ENCODE data around the gene FRMD7.
"Not testable (repeated sequence)": the region's sequence is repeated elsewhere in the genome, so short reads cannot be mapped to it uniquely, and the experiment has no call there.

The FRMD7 gene

GRCh38 chrX:132098704-132099103 is 29.1 kb downstream of the FRMD7 start:
- not testable (repeated sequence) for H3K4me1 ChIP-seq (ENCODE audit: control insufficient read depth in 5 of 5, insufficient read depth in 5 of 5, low read length in 5 of 5); H3K36me3 ChIP-seq (ENCODE audit: control insufficient read depth in 5 of 5, insufficient read depth in 5 of 5, low read length in 5 of 5); H3K9ac ChIP-seq (ENCODE audit: low read length in 5 of 5); H3K4me3 ChIP-seq (ENCODE audit: low read depth in 1 of 5, low read length in 5 of 5); H3K27ac ChIP-seq (ENCODE audit: low read depth, low read length); H3K9me3 ChIP-seq (ENCODE audit: control insufficient read depth in 5 of 5, low read length in 5 of 5)
- peaks cover 0 to 28% (median 7%) of the 10 kb centered on the region in 5 donors for H3K27me3 ChIP-seq (ENCODE audit: control insufficient read depth in 5 of 5, insufficient read depth in 4 of 5, low read length in 5 of 5)

DNA sequence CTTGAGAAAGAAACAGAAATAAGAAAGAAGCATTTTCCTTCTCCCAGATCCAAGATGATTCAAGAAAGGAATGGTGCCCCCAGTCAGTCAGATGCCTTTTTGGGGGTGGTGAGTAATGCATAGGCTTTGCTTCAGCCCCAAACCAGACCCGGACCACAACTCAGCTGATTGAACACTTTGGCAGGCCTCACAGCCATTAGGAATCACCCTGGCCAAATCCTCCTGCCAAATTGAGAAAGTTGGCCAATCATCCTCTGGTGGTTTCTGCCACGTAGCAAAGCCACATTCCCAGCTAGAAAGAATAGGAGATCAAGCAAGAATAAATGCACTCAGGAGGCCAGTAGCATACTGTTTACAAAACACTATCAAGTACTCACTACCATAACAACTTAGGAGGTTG is 33.7 kb downstream of the FRMD7 start:
- no peak overlapping the region for H3K27ac ChIP-seq (ENCODE audit: low read depth, low read length)
- H3K9me3 ChIP-seq (ENCODE audit: control insufficient read depth in 5 of 5, low read length in 5 of 5), result no peaks in the 10 kb centered on the region
- H3K9ac ChIP-seq (ENCODE audit: low read length in 5 of 5), result no peak overlapping the region
- H3K4me1 ChIP-seq (ENCODE audit: control insufficient read depth in 5 of 5, insufficient read depth in 5 of 5, low read length in 5 of 5), result no peaks in the 10 kb centered on the region
- no peaks in the 10 kb centered on the region for H3K36me3 ChIP-seq (ENCODE audit: control insufficient read depth in 5 of 5, insufficient read depth in 5 of 5, low read length in 5 of 5)
- H3K4me3 ChIP-seq (ENCODE audit: low read depth in 1 of 5, low read length in 5 of 5), result no peak overlapping the region
- peaks cover 0 to 19% (median 3%) of the 10 kb centered on the region in 5 donors for H3K27me3 ChIP-seq (ENCODE audit: control insufficient read depth in 5 of 5, insufficient read depth in 4 of 5, low read length in 5 of 5)

- Histone ChIP-seq H3K27ac (ENCODE audit: low read depth, low read length) (no peak overlapping the region), H3K9me3 (ENCODE audit: control insufficient read depth in 5 of 5, low read length in 5 of 5) (no peaks in the 10 kb centered on the region), H3K9ac (ENCODE audit: low read length in 5 of 5) (no peak overlapping the region), H3K4me1 (ENCODE audit: control insufficient read depth in 5 of 5, insufficient read depth in 5 of 5, low read length in 5 of 5) (no peaks in the 10 kb centered on the region), H3K4me3 (ENCODE audit: low read depth in 1 of 5, low read length in 5 of 5) (no peak overlapping the region), H3K36me3 (ENCODE audit: control insufficient read depth in 5 of 5, insufficient read depth in 5 of 5, low read length in 5 of 5) (no peaks in the 10 kb centered on the region), H3K27me3 (ENCODE audit: control insufficient read depth in 5 of 5, insufficient read depth in 4 of 5, low read length in 5 of 5) (peaks cover 0 to 19% (median 3%) of the 10 kb centered on the region in 5 donors)
These were observed 34.5 kb downstream of the FRMD7 start for GRCh38 chrX:132093239-132093860.

DNA sequence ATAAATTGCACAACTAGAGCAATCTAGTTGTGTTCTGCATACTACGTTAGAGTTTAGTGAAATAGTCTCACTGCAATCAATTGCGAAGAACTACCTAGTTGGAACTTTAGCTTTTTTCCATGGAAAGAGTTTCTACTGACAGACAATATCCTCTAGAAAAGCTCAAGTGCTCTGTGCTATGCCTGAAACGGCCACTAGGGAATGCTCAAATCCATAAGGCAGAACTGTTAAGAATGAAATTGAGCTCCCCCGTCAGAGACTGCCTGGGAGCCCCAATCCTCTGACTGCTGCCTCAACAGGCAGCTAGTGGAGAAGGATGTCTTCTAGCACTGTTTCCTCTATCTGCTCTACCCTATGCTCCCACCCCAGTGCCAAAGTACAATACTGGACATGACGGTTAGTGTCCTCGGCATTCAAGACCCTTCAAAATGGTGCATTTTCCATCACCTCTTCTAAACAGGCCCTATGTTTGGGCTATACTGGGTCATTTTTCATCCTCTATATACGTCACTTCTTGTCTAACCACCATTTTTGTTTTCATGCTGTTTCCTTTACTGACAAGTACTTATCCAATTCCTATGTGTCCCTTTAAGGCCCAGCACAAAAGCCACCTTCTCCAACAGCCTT is 35.3 kb downstream of the FRMD7 start:
- Histone ChIP-seq H3K27ac (ENCODE audit: low read depth, low read length) (no peak overlapping the region), H3K4me1 (ENCODE audit: control insufficient read depth in 5 of 5, insufficient read depth in 5 of 5, low read length in 5 of 5) (no peaks in the 10 kb centered on the region), H3K9ac (ENCODE audit: low read length in 5 of 5) (no peak overlapping the region), H3K36me3 (ENCODE audit: control insufficient read depth in 5 of 5, insufficient read depth in 5 of 5, low read length in 5 of 5) (no peaks in the 10 kb centered on the region), H3K9me3 (ENCODE audit: control insufficient read depth in 5 of 5, low read length in 5 of 5) (no peaks in the 10 kb centered on the region), H3K4me3 (ENCODE audit: low read depth in 1 of 5, low read length in 5 of 5) (no peak overlapping the region), H3K27me3 (ENCODE audit: control insufficient read depth in 5 of 5, insufficient read depth in 4 of 5, low read length in 5 of 5) (peaks cover 0 to 19% (median 5%) of the 10 kb centered on the region in 5 donors)

DNA sequence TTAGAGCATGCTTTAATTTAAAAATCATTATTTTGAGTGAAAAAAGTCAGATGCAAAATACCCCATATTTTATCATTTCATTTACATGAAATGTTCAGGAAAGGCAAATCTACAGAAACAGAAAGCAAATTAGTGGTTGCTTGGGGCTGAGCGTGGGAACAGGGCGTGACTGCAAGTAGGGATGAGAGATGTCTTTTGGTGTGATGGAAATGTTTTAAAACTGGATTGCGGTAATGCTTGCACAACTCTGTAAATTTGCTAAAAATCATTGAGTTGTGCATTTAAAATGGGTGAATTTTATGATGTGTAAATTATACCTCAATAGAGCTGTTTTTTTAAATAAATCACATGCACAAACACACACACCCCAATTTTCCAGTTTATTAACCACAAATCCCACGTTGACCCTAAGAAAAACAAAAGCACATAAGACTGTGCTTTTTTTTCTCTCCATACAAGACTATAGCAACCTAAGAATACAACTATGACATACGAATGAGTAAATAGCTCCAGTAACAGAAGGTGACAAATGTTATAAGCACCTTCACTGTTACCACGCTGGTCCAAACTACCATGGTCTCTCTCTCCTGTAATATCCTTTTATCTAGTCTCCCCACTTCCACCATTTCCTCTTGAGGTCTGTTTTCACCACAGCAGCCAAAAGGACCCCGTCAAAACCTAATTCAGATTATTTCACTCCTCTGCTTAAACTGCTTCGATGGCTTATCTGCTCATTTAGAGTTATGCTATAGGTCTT is 37.2 kb downstream of the FRMD7 start:
- Histone ChIP-seq H3K4me1 (ENCODE audit: control insufficient read depth in 5 of 5, insufficient read depth in 5 of 5, low read length in 5 of 5) (no peaks in the 10 kb centered on the region), H3K27ac (ENCODE audit: low read depth, low read length) (no peak overlapping the region), H3K36me3 (ENCODE audit: control insufficient read depth in 5 of 5, insufficient read depth in 5 of 5, low read length in 5 of 5) (no peaks in the 10 kb centered on the region), H3K27me3 (ENCODE audit: control insufficient read depth in 5 of 5, insufficient read depth in 4 of 5, low read length in 5 of 5) (peaks cover 4 to 16% (median 5%) of the 10 kb centered on the region in 5 donors), H3K4me3 (ENCODE audit: low read depth in 1 of 5, low read length in 5 of 5) (no peak overlapping the region), H3K9me3 (ENCODE audit: control insufficient read depth in 5 of 5, low read length in 5 of 5) (no peaks in the 10 kb centered on the region), H3K9ac (ENCODE audit: low read length in 5 of 5) (no peak overlapping the region)

GRCh38 chrX:132088864-132089263 is 39.0 kb downstream of the FRMD7 start:
- no peak overlapping the region for H3K27ac ChIP-seq (ENCODE audit: low read depth, low read length)
- no peaks in the 10 kb centered on the region for H3K9me3 ChIP-seq (ENCODE audit: control insufficient read depth in 5 of 5, low read length in 5 of 5)
- H3K27me3 ChIP-seq (ENCODE audit: control insufficient read depth in 5 of 5, insufficient read depth in 4 of 5, low read length in 5 of 5), result peaks cover 4 to 21% (median 13%) of the 10 kb centered on the region in 5 donors
- no peak overlapping the region for H3K9ac ChIP-seq (ENCODE audit: low read length in 5 of 5)
- no peaks in the 10 kb centered on the region for H3K4me1 ChIP-seq (ENCODE audit: control insufficient read depth in 5 of 5, insufficient read depth in 5 of 5, low read length in 5 of 5)
- no peaks in the 10 kb centered on the region for H3K36me3 ChIP-seq (ENCODE audit: control insufficient read depth in 5 of 5, insufficient read depth in 5 of 5, low read length in 5 of 5)
- H3K4me3 ChIP-seq (ENCODE audit: low read depth in 1 of 5, low read length in 5 of 5), result no peak overlapping the region

DNA sequence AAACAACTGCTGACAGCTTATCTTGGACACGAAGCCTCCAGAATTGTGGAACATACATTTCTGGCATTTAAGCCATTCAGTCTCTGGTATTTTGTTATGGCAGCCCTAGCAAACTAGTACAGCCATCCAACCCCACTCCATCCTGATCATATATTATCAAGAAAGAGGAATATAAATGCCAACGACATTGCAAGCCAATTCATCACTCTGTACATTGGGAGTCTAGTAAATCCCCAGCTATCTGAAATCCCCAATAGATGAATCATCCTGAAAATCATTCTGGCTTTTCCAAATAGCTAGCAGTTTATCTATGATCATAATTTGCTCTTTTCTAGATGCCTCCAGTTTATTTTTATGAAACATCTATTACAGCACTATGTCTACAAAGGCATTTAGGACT is 41.1 kb downstream of the FRMD7 start:
- Histone ChIP-seq H3K36me3 (ENCODE audit: control insufficient read depth in 5 of 5, insufficient read depth in 5 of 5, low read length in 5 of 5) (no peaks in the 10 kb centered on the region), H3K9ac (ENCODE audit: low read length in 5 of 5) (no peak overlapping the region), H3K4me3 (ENCODE audit: low read depth in 1 of 5, low read length in 5 of 5) (no peak overlapping the region), H3K27me3 (ENCODE audit: control insufficient read depth in 5 of 5, insufficient read depth in 4 of 5, low read length in 5 of 5) (peaks cover 4 to 17% (median 15%) of the 10 kb centered on the region in 5 donors), H3K27ac (ENCODE audit: low read depth, low read length) (no peak overlapping the region), H3K9me3 (ENCODE audit: control insufficient read depth in 5 of 5, low read length in 5 of 5) (no peaks in the 10 kb centered on the region), H3K4me1 (ENCODE audit: control insufficient read depth in 5 of 5, insufficient read depth in 5 of 5, low read length in 5 of 5) (no peaks in the 10 kb centered on the region)

- Histone ChIP-seq H3K27ac (ENCODE audit: low read depth, low read length) (no peak overlapping the region), H3K9ac (ENCODE audit: low read length in 5 of 5) (no peak overlapping the region), H3K4me3 (ENCODE audit: low read depth in 1 of 5, low read length in 5 of 5) (no peak overlapping the region), H3K4me1 (ENCODE audit: control insufficient read depth in 5 of 5, insufficient read depth in 5 of 5, low read length in 5 of 5) (no peaks in the 10 kb centered on the region), H3K9me3 (ENCODE audit: control insufficient read depth in 5 of 5, low read length in 5 of 5) (no peaks in the 10 kb centered on the region), H3K27me3 (ENCODE audit: control insufficient read depth in 5 of 5, insufficient read depth in 4 of 5, low read length in 5 of 5) (peaks cover 4 to 17% (median 14%) of the 10 kb centered on the region in 5 donors), H3K36me3 (ENCODE audit: control insufficient read depth in 5 of 5, insufficient read depth in 5 of 5, low read length in 5 of 5) (no peaks in the 10 kb centered on the region)
These were observed 42.0 kb downstream of the FRMD7 start for GRCh38 chrX:132085786-132086185.

GRCh38 chrX:132077912-132078311 is 49.9 kb downstream of the FRMD7 start:
- Histone ChIP-seq H3K9me3 (ENCODE audit: control insufficient read depth in 5 of 5, low read length in 5 of 5) (no peaks in the 10 kb centered on the region), H3K9ac (ENCODE audit: low read length in 5 of 5) (no peak overlapping the region), H3K4me1 (ENCODE audit: control insufficient read depth in 5 of 5, insufficient read depth in 5 of 5, low read length in 5 of 5) (no peaks in the 10 kb centered on the region), H3K36me3 (ENCODE audit: control insufficient read depth in 5 of 5, insufficient read depth in 5 of 5, low read length in 5 of 5) (no peaks in the 10 kb centered on the region), H3K27me3 (ENCODE audit: control insufficient read depth in 5 of 5, insufficient read depth in 4 of 5, low read length in 5 of 5) (peaks cover 0 to 7% (median 7%) of the 10 kb centered on the region in 5 donors), H3K4me3 (ENCODE audit: low read depth in 1 of 5, low read length in 5 of 5) (no peak overlapping the region), H3K27ac (ENCODE audit: low read depth, low read length) (no peak overlapping the region)

DNA sequence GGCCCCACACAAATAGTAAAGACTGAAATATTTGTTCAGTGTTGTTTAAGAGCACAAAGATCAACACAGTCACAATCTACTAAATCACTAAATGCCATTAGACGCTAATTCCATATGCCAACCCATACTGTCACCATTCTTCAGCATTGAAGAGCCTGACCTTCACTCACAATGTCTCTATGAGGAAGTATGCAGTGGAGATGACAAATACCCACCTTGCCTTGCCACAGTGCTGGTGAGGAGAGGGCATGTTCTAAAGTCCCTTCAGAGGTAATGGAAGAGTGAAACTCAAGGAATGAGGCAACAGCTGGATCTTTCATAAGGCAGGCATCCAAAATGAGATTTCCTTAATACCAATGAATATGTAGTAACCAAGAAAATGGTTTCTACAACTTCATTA is 50.4 kb downstream of the FRMD7 start:
- H3K27me3 ChIP-seq (ENCODE audit: control insufficient read depth in 5 of 5, insufficient read depth in 4 of 5, low read length in 5 of 5), result peaks cover 0 to 6% (median 6%) of the 10 kb centered on the region in 5 donors
- H3K4me1 ChIP-seq (ENCODE audit: control insufficient read depth in 5 of 5, insufficient read depth in 5 of 5, low read length in 5 of 5), result no peaks in the 10 kb centered on the region
- H3K27ac ChIP-seq (ENCODE audit: low read depth, low read length), result no peak overlapping the region
- H3K9ac ChIP-seq (ENCODE audit: low read length in 5 of 5), result no peak overlapping the region
- no peaks in the 10 kb centered on the region for H3K36me3 ChIP-seq (ENCODE audit: control insufficient read depth in 5 of 5, insufficient read depth in 5 of 5, low read length in 5 of 5)
- no peak overlapping the region for H3K4me3 ChIP-seq (ENCODE audit: low read depth in 1 of 5, low read length in 5 of 5)
- H3K9me3 ChIP-seq (ENCODE audit: control insufficient read depth in 5 of 5, low read length in 5 of 5), result no peaks in the 10 kb centered on the region
